K562 (cell line): ENCODE measurements around the gene PDCD1LG2. TPM values are rescaled to one million over a fixed set of nuclear protein-coding genes. Genes with fewer than 3 reads are reported as not detected.

Experiments used
- ATAC-seq: fragments of 200-7000 bp; cut with Tn5 transposase; 3 replicates; pipeline ENCODE4 v1.9.1; 2020; ENCODE audit warnings: moderate library complexity
- BruUV-seq: library from RNA; stranded (reverse); fragments of 400-500 nt; replicated peaks from 2 replicates; lab custom pipeline; 2021; lab: Mats Ljungman, UMichigan
- CTCF ChIA-PET: fragments of 300-600 bp; formaldehyde crosslinking; extraction: SDS; loops from one replicate; lab custom pipeline; 2021; ENCODE audit warnings: low intra/inter-chr PET ratio; lab: Yijun Ruan, JAX
- POLR2A ChIA-PET: fragments of 300-600, 350-650 bp; sonication (Branson Sonifier 250); formaldehyde crosslinking; extraction: SDS; loops from one replicate; lab custom pipeline; 2021; ENCODE audit warnings: antibody characterized with exemption, inconsistent platforms; lab: Yijun Ruan, JAX
- DNase-seq, 4 experiments: peaks; one replicate each; pipeline versions ENCODE4 v3.0.0 to v3.0.0-alpha.2; 2011 to 2018; ENCODE audit warnings: low spot score in 3 of 4, mixed read lengths in 3 of 4; ENCODE audit errors: extremely low read depth in 1 of 4
- FAIRE-seq: peaks from 2 replicates; lab custom pipeline; 2011; peaks lifted over from hg19 to GRCh38; lab: Jason Lieb, UNC
- H2AFZ ChIP-seq: 2 replicates; pipeline ENCODE4 v1.6.0; 2011; ENCODE audit warnings: low read depth, low read length, control low read depth, inconsistent platforms
- H3K27ac ChIP-seq: fragments of 200-600 bp; 3 replicates; pipeline ENCODE4 v1.8.0; 2011; ENCODE audit warnings: low read depth, mild to moderate bottlenecking, control low read depth, inconsistent platforms, low read length, moderate library complexity, mixed read lengths; ENCODE audit errors: extremely low read depth
- H3K27me3 ChIP-seq, 2 experiments: fragments of 300-600 bp in 1 of 2; 2 replicates in 1 of 2; 3 replicates in 1 of 2; pipeline versions ENCODE4 v1.6.0 to v1.8.0; 2011; ENCODE audit warnings: inconsistent platforms in 2 of 2, low read length in 2 of 2, mild to moderate bottlenecking in 1 of 2, mixed read lengths in 1 of 2, moderate library complexity in 1 of 2; ENCODE audit not compliant: control insufficient read depth in 2 of 2, insufficient read depth in 2 of 2
- H3K36me3 ChIP-seq: fragments of 300-600 bp; 3 replicates; pipeline ENCODE4 v1.8.0; 2011; ENCODE audit warnings: mild to moderate bottlenecking, low read length, inconsistent platforms; ENCODE audit not compliant: control insufficient read depth, insufficient read depth
- H3K4me1 ChIP-seq, 2 experiments: fragments of 200-600 bp in 1 of 2; replicated peaks in 1 of 2; 2 replicates in 1 of 2; 3 replicates in 1 of 2; pipeline versions ENCODE4 v1.5.1 to v1.8.0; 2011; ENCODE audit warnings: inconsistent platforms in 2 of 2, low read length in 2 of 2, mild to moderate bottlenecking in 1 of 2, mixed read lengths in 1 of 2, moderate library complexity in 1 of 2; ENCODE audit not compliant: control insufficient read depth in 2 of 2, insufficient read depth in 2 of 2
- H3K4me2 ChIP-seq: 2 replicates; pipeline ENCODE4 v1.6.1; 2011; ENCODE audit warnings: low read length, control low read depth, inconsistent platforms, mixed read lengths; ENCODE audit not compliant: insufficient read depth
- H3K4me3 ChIP-seq: fragments of 200-600 bp; sonication (generic), shearing (Covaris generic); 2 replicates; pipeline ENCODE4 v1.5.1; 2016; ENCODE audit warnings: control low read depth, inconsistent platforms
- H3K79me2 ChIP-seq: fragments of 200-600 bp; 3 replicates; pipeline ENCODE4 v1.8.0; 2011; ENCODE audit warnings: low read length, inconsistent platforms; ENCODE audit not compliant: control insufficient read depth, insufficient read depth
- H3K9ac ChIP-seq, 2 experiments: 2 replicates each; pipeline versions ENCODE4 v1.6.0 to v1.6.1; 2011; ENCODE audit warnings: low read depth in 2 of 2, low read length in 2 of 2, control low read depth in 1 of 2, inconsistent platforms in 1 of 2, mild to moderate bottlenecking in 1 of 2, mixed read lengths in 1 of 2; ENCODE audit not compliant: insufficient read depth in 1 of 2
- H3K9me1 ChIP-seq: one replicate; pipeline ENCODE4 v1.6.0; 2011; ENCODE audit warnings: inconsistent platforms, mild to moderate bottlenecking, low read length, moderate library complexity; ENCODE audit not compliant: control insufficient read depth, insufficient read depth
- H3K9me3 ChIP-seq: replicated peaks from 2 replicates; pipeline ENCODE4 v1.5.1; 2011; ENCODE audit warnings: low read depth, low read length, inconsistent platforms; ENCODE audit not compliant: control insufficient read depth, insufficient read depth
- H4K20me1 ChIP-seq: replicated peaks from 2 replicates; pipeline ENCODE4 v1.6.1; 2011; ENCODE audit warnings: low read length, inconsistent platforms, mixed read lengths; ENCODE audit not compliant: control insufficient read depth, insufficient read depth
- ETV1 ChIP-seq: fragments of 450-650 bp; conservative IDR thresholded peaks from 2 replicates; pipeline ENCODE4 v1.6.1; 2016; ENCODE audit warnings: missing genetic modification characterization, control low read depth, low read depth, missing compliant biosample characterization
- HDAC6 ChIP-seq: IDR thresholded peaks from 2 replicates; pipeline ENCODE4 v1.6.1; 2012; ENCODE audit warnings: low read depth, mild to moderate bottlenecking, control low read depth, inconsistent platforms, low read length, moderate library complexity
- HNRNPUL1 ChIP-seq: fragments of 200-400 bp; formaldehyde crosslinking; IDR thresholded peaks from 2 replicates; pipeline ENCODE4 v1.6.1; 2017; ENCODE audit warnings: low read length
- NR2F6 ChIP-seq: fragments of 450-650 bp; formaldehyde crosslinking; IDR thresholded peaks from 2 replicates; pipeline ENCODE4 v1.4.0; 2020; ENCODE audit warnings: mild to moderate bottlenecking
- PHB ChIP-seq: fragments of 250-450 bp; sonication (Bioruptor Pico); IDR thresholded peaks from 2 replicates; pipeline ENCODE4 v1.5.0; 2021
- RBFOX2 ChIP-seq: fragments of 200-400 bp; formaldehyde crosslinking; IDR thresholded peaks from 2 replicates; pipeline ENCODE4 v1.6.1; 2017; ENCODE audit warnings: low read depth, mild to moderate bottlenecking, low read length, moderate library complexity
- WGBS: fragments of 100-300 bp; shearing (Covaris generic); methylation state at CpG from one replicate; pipeline ENCODE4 v1.1.6; 2016; ENCODE audit warnings: low coverage, mixed read lengths; ENCODE audit not compliant: insufficient coverage; ENCODE audit errors: missing lambda C conversion rate; 5-methylcytosine and 5-hydroxymethylcytosine counted together
- in situ Hi-C: fragments of 300-500 bp; cut with MboI; formaldehyde crosslinking; loops from 4 replicates; pipeline ENCODE4 v1.15.0; 2018; ENCODE audit warnings: inconsistent platforms, mixed read lengths
- intact Hi-C: fragments of 100-400 bp; cut with micrococcal nuclease; formaldehyde crosslinking; loops from 2 replicates; pipeline ENCODE4 v1.14.2; 2022
- polyA plus RNA-seq, 8 experiments: library from polyadenylated mRNA; depleted of rRNA in 4 of 8; stranded (reverse) in 5 of 8; unstranded in 3 of 8; fragments of >200 nt; fragmentation: Nextera tagmentation in 2 of 8; fragmentation: Illumina TruSeq in 1 of 8; extraction: Ambion mirVana in 2 of 8; extraction: Trizol in 1 of 8; gene quantifications; 2 replicates each; pipeline versions ENCODE4 v1.2.1 to v1.2.3, GENCODE V29; 2011 to 2014; ENCODE audit warnings: inconsistent platforms in 1 of 8, missing spikeins in 1 of 8
- total RNA-seq, 7 experiments: library from RNA; depleted of rRNA in 6 of 7; stranded (reverse); fragments of >200 nt in 6 of 7; fragmentation: Illumina TruSeq in 2 of 7; extraction: Trizol in 2 of 7; gene quantifications; 2 replicates each; pipeline versions ENCODE4 v1.2.1 to v1.2.3, GENCODE V29; 2011 to 2021; ENCODE audit warnings: low replicate concordance in 1 of 7

PDCD1LG2 gene
- total and polyA plus RNA-seq, 9 of the 15 experiments (the other 6 are each of a cell fraction or from before 2014, with no cell fraction given): not detected

DNA sequence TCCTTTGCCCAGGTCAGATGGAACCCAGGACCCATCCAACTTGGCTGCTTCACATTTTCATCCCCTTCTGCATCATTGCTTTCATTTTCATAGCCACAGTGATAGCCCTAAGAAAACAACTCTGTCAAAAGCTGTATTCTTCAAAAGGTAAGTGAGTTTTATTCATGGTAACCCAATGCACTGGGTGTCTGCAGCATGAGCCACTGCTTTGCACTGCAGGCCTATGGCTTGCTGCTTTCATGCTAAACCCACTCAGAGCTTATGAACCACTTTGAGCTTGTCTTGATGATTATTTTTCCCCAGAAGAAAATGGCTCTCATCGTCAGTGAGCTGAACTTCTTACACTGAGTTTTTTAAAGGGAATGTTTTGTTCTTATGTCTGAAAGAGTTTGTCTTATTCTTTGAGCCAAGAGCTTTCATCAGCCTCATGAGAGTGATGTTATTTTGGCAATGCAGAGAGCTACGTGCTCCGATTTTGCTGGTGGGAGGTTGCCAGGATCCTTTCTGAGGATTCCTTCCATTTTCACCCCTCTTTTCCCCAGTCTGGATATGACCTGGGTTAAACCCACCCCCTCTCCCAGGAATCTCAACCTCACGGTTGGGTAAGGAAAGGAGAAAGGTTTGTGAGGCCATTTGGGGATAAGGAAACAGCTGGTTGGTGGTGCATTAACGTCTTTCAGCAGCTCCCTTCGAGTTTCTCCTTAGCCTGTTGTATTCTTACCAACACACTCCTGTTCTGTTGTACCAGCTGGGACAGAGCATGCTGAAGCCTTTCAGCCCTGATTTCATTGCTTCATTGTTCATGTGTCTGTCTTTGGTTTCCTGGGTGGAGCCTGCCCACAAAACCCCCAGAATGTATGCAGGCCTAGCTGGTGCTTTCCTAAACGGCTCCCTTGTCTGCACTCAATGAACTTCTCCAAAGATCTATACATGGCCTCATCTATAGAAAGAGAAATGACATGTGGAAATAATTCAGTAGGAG is 47.6 kb downstream of the PDCD1LG2 start:
- no peaks in the 10 kb centered on the region for H3K79me2 ChIP-seq
- WGBS: 3% methylated on average over 7 of the region's 7 CpGs
- intact Hi-C loops (no loop called here), in situ Hi-C loops (no loop called here)
- no peaks in the 10 kb centered on the region for H4K20me1 ChIP-seq
- ChIA-PET POLR2A (interaction anchor here (0.7 to 1.2 kb wide), 3 partner anchors 10 to 13 kb away, joined by 3 to 4 read pairs (median 3); no protein-coding TSS in a partner anchor), CTCF (no interaction called here)
- no peak for TF ChIP-seq ETV1 (tag)
- no peak for TF ChIP-seq HNRNPUL1
- TF ChIP-seq NR2F6: no peak
- no peak for TF ChIP-seq RBFOX2
- TF ChIP-seq PHB (CRISPR knock-in tag): no peak
- TF ChIP-seq HDAC6: no peak
- H3K9me3 ChIP-seq: no peaks in the 10 kb centered on the region
- H3K4me3 ChIP-seq: no peak overlapping the region
- no TSS peak for BruUV-seq
- no peak for FAIRE-seq
- DNase-seq: no peak
- no peak for ATAC-seq
- no peak overlapping the region for H3K4me2 ChIP-seq
- H3K4me1 ChIP-seq: no peaks in the 10 kb centered on the region
- H3K9ac ChIP-seq: no peak overlapping the region
- no peaks in the 10 kb centered on the region for H3K9me1 ChIP-seq
- H3K36me3 ChIP-seq: no peaks in the 10 kb centered on the region
- H2AFZ ChIP-seq: no peak overlapping the region
- no peak overlapping the region for H3K27ac ChIP-seq
- no peaks in the 10 kb centered on the region for H3K27me3 ChIP-seq
